ENCODE results near the gene NAA38.

The NAA38 gene

DNA sequence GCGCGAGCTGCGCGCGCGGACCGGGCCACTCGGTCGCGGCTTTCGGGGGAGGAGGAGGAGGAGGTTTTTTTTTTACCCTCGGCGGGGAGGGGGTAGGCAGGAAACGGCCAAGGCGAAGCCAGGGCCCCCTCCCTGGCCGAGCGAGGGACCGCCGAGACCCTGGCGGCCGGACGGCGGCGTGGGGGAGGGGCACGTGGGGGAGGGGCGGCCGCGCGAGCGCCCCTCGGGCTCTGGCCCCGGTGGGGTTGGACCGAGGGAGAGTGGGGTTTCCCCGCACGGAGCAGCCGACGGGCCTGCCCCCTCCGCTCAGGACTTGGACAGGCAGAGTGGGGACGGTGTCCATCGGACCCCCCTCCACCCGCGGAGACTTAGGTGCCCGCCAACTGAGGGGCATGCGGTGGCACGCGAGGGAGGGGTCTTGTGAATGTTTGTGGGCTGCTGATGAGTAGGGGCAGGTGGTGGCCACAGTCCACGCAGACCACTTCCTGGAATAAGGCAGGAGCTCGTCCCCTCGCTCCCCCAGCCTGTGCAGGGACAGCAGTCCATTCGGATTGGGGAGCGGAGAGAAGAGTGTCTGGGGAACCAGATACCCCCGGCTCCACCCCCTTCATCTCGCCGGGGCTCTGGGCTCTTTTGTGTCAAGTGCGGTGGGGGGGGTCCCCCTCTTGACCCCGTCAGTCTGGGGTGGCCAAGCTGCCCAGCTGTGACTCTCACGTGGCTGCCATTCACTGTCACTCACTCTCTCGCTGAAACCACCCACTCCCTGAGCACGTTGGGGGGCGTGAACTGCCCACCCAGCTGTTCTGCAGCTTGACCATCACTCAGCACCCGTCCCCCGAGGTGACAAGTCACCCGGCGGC lies 28.2 kb upstream of the NAA38 start (continued):
- TF ChIP-seq, protein P1, sequence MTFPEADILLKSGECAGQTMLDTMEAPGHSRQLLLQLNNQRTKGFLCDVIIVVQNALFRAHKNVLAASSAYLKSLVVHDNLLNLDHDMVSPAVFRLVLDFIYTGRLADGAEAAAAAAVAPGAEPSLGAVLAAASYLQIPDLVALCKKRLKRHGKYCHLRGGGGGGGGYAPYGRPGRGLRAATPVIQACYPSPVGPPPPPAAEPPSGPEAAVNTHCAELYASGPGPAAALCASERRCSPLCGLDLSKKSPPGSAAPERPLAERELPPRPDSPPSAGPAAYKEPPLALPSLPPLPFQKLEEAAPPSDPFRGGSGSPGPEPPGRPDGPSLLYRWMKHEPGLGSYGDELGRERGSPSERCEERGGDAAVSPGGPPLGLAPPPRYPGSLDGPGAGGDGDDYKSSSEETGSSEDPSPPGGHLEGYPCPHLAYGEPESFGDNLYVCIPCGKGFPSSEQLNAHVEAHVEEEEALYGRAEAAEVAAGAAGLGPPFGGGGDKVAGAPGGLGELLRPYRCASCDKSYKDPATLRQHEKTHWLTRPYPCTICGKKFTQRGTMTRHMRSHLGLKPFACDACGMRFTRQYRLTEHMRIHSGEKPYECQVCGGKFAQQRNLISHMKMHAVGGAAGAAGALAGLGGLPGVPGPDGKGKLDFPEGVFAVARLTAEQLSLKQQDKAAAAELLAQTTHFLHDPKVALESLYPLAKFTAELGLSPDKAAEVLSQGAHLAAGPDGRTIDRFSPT (tag by site-specific recombination; IDR thresholded peaks at IDR 0.05), result peak; percentile 93
- TF ChIP-seq ZNF211 (tag by site-specific recombination; IDR thresholded peaks at IDR 0.05; ENCODE audit: low read depth) (no peak), ZNF76 (tag by site-specific recombination; IDR thresholded peaks at IDR 0.05; ENCODE audit: borderline replicate concordance, low read depth) (no peak), GLI2 (tag by site-specific recombination; IDR thresholded peaks at IDR 0.05; ENCODE audit: borderline replicate concordance, low read depth) (no peak), SP7 (tag by site-specific recombination; IDR thresholded peaks at IDR 0.05) (peak; percentile 77), ZNF629 (tag by site-specific recombination; IDR thresholded peaks at IDR 0.05) (peak; percentile 47), ZNF335 (tag by site-specific recombination; conservative IDR thresholded peaks at IDR 0.05) (peak; percentile 90), MEIS1 (CRISPR knock-in tag; IDR thresholded peaks at IDR 0.05; ENCODE audit: borderline replicate concordance) (no peak), ZNF514 (tag by site-specific recombination; IDR thresholded peaks at IDR 0.05) (no peak), ZBTB48 (tag by site-specific recombination; IDR thresholded peaks at IDR 0.05) (peak; percentile 60), YY2 (tag by site-specific recombination; IDR thresholded peaks at IDR 0.05) (no peak), ZNF501 (tag by site-specific recombination; IDR thresholded peaks at IDR 0.05) (0 out of 2 replicates have a peak, but pooled peaks have one; percentile 59), ZNF548 (tag by site-specific recombination; IDR thresholded peaks at IDR 0.05) (no peak), ZNF837 (tag by site-specific recombination; IDR thresholded peaks at IDR 0.05) (no peak), ZFP37 (tag by site-specific recombination; IDR thresholded peaks at IDR 0.05) (no peak), SP2 (tag by site-specific recombination; IDR thresholded peaks at IDR 0.05) (peak; percentile 82)
- TF ChIP-seq, protein P2, sequence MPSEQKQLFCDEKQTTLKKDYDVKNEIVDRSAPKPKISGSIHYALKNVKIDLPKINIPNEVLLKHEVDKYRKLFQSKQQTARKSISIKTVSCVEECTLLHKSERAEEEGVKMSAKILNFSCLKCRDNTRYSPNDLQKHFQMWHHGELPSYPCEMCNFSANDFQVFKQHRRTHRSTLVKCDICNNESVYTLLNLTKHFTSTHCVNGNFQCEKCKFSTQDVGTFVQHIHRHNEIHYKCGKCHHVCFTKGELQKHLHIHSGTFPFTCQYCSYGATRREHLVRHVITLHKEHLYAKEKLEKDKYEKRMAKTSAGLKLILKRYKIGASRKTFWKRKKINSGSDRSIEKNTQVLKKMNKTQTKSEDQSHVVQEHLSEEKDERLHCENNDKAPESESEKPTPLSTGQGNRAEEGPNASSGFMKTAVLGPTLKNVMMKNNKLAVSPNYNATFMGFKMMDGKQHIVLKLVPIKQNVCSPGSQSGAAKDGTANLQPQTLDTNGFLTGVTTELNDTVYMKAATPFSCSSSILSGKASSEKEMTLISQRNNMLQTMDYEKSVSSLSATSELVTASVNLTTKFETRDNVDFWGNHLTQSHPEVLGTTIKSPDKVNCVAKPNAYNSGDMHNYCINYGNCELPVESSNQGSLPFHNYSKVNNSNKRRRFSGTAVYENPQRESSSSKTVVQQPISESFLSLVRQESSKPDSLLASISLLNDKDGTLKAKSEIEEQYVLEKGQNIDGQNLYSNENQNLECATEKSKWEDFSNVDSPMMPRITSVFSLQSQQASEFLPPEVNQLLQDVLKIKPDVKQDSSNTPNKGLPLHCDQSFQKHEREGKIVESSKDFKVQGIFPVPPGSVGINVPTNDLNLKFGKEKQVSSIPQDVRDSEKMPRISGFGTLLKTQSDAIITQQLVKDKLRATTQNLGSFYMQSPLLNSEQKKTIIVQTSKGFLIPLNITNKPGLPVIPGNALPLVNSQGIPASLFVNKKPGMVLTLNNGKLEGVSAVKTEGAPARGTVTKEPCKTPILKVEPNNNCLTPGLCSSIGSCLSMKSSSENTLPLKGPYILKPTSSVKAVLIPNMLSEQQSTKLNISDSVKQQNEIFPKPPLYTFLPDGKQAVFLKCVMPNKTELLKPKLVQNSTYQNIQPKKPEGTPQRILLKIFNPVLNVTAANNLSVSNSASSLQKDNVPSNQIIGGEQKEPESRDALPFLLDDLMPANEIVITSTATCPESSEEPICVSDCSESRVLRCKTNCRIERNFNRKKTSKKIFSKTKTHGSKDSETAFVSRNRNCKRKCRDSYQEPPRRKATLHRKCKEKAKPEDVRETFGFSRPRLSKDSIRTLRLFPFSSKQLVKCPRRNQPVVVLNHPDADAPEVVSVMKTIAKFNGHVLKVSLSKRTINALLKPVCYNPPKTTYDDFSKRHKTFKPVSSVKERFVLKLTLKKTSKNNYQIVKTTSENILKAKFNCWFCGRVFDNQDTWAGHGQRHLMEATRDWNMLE (tag by site-specific recombination; conservative IDR thresholded peaks at IDR 0.05; ENCODE audit: low read depth), result no peak
- TF ChIP-seq, protein P3, sequence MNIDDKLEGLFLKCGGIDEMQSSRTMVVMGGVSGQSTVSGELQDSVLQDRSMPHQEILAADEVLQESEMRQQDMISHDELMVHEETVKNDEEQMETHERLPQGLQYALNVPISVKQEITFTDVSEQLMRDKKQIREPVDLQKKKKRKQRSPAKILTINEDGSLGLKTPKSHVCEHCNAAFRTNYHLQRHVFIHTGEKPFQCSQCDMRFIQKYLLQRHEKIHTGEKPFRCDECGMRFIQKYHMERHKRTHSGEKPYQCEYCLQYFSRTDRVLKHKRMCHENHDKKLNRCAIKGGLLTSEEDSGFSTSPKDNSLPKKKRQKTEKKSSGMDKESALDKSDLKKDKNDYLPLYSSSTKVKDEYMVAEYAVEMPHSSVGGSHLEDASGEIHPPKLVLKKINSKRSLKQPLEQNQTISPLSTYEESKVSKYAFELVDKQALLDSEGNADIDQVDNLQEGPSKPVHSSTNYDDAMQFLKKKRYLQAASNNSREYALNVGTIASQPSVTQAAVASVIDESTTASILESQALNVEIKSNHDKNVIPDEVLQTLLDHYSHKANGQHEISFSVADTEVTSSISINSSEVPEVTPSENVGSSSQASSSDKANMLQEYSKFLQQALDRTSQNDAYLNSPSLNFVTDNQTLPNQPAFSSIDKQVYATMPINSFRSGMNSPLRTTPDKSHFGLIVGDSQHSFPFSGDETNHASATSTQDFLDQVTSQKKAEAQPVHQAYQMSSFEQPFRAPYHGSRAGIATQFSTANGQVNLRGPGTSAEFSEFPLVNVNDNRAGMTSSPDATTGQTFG (tag by site-specific recombination; IDR thresholded peaks at IDR 0.05; ENCODE audit: borderline replicate concordance), result no peak
- TF ChIP-seq, protein P4, sequence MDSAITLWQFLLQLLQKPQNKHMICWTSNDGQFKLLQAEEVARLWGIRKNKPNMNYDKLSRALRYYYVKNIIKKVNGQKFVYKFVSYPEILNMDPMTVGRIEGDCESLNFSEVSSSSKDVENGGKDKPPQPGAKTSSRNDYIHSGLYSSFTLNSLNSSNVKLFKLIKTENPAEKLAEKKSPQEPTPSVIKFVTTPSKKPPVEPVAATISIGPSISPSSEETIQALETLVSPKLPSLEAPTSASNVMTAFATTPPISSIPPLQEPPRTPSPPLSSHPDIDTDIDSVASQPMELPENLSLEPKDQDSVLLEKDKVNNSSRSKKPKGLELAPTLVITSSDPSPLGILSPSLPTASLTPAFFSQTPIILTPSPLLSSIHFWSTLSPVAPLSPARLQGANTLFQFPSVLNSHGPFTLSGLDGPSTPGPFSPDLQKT (IDR thresholded peaks at IDR 0.05; ENCODE audit: borderline replicate concordance, low read depth, low read length), result no peak
- TF ChIP-seq, protein P5, sequence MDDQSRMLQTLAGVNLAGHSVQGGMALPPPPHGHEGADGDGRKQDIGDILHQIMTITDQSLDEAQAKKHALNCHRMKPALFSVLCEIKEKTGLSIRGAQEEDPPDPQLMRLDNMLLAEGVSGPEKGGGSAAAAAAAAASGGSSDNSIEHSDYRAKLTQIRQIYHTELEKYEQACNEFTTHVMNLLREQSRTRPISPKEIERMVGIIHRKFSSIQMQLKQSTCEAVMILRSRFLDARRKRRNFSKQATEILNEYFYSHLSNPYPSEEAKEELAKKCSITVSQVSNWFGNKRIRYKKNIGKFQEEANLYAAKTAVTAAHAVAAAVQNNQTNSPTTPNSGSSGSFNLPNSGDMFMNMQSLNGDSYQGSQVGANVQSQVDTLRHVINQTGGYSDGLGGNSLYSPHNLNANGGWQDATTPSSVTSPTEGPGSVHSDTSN (CRISPR knock-in tag; IDR thresholded peaks at IDR 0.05), result 0 out of 2 replicates have a peak, but pooled peaks have one; percentile 71
- TF ChIP-seq, protein P6, sequence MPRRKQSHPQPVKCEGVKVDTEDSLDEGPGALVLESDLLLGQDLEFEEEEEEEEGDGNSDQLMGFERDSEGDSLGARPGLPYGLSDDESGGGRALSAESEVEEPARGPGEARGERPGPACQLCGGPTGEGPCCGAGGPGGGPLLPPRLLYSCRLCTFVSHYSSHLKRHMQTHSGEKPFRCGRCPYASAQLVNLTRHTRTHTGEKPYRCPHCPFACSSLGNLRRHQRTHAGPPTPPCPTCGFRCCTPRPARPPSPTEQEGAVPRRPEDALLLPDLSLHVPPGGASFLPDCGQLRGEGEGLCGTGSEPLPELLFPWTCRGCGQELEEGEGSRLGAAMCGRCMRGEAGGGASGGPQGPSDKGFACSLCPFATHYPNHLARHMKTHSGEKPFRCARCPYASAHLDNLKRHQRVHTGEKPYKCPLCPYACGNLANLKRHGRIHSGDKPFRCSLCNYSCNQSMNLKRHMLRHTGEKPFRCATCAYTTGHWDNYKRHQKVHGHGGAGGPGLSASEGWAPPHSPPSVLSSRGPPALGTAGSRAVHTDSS (tag by site-specific recombination; IDR thresholded peaks at IDR 0.05), result peak; percentile 62; the same call in 1 of the 2 replicates
- TF ChIP-seq, protein P7, sequence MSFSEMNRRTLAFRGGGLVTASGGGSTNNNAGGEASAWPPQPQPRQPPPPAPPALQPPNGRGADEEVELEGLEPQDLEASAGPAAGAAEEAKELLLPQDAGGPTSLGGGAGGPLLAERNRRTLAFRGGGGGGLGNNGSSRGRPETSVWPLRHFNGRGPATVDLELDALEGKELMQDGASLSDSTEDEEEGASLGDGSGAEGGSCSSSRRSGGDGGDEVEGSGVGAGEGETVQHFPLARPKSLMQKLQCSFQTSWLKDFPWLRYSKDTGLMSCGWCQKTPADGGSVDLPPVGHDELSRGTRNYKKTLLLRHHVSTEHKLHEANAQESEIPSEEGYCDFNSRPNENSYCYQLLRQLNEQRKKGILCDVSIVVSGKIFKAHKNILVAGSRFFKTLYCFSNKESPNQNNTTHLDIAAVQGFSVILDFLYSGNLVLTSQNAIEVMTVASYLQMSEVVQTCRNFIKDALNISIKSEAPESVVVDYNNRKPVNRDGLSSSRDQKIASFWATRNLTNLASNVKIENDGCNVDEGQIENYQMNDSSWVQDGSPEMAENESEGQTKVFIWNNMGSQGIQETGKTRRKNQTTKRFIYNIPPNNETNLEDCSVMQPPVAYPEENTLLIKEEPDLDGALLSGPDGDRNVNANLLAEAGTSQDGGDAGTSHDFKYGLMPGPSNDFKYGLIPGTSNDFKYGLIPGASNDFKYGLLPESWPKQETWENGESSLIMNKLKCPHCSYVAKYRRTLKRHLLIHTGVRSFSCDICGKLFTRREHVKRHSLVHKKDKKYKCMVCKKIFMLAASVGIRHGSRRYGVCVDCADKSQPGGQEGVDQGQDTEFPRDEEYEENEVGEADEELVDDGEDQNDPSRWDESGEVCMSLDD (tag by site-specific recombination; IDR thresholded peaks at IDR 0.05), result peak; percentile 92

All from HEK293 (cell line).